ENCODE measurements around the gene TMEM178B. TPM values are rescaled to one million over a fixed set of nuclear protein-coding genes. Genes with fewer than 3 reads are reported as not detected.

TMEM178B gene
- polyA plus RNA-seq, 2 of the 4 experiments (the other 2 are of a cell fraction) = 0.88 to 0.93 TPM

GRCh38 chr7:141074162-141074991, 513 bp downstream of the TMEM178B start:
- ChIA-PET POLR2A (interaction anchor here (2.8 kb wide), 1 partner anchor 60 kb away, joined by 14 read pairs; the partner anchor contains the start of gene MRPS33), CTCF (no interaction called here)
- H3K4me2 ChIP-seq = peak overlapping the region; percentile 99
- WGBS (ENCODE audit: missing lambda C conversion rate) = 45% methylated on average over 12 of the region's 75 CpGs
- no peaks in the 10 kb centered on the region for H3K9me3 ChIP-seq
- H3K4me1 ChIP-seq = peaks cover 13% of the 10 kb centered on the region; the same call in 2 of the 3 replicates
- DNase-seq (ENCODE audit: low read depth in 1 of 2, low spot score in 1 of 2) (peak in 1 of 2 experiments; percentile 31), ATAC-seq (peak; percentile 46 to 70), FAIRE-seq (no peak)
- no peak for TF ChIP-seq USF2 (IDR thresholded peaks at IDR 0.05)
- no peak for TF ChIP-seq HDAC2 (IDR thresholded peaks at IDR 0.05)
- 0 out of 2 replicates have a peak, but pooled peaks have one; percentile 31 for TF ChIP-seq E2F6 (IDR thresholded peaks at IDR 0.05; ENCODE audit: borderline replicate concordance, low read depth)
- peak; percentile 26; the same call in 1 of the 2 replicates for TF ChIP-seq MAX (IDR thresholded peaks at IDR 0.05)
- 0 out of 2 replicates have a peak, but pooled peaks have one; percentile 53 for TF ChIP-seq RNF2 (IDR thresholded peaks at IDR 0.05; ENCODE audit: borderline replicate concordance, low read depth)
- H3K4me3 ChIP-seq = peak overlapping the region; percentile 65
- H3K27ac ChIP-seq = peak overlapping the region; percentile 47 to 75; a peak in 5 of 6 replicates

GRCh38 chr7:141074997-141075396, 1.1 kb downstream of the TMEM178B start:
- Histone ChIP-seq H3K27ac (no peak overlapping the region), H3K9me3 (no peaks in the 10 kb centered on the region), H3K4me2 (peak overlapping the region; percentile 99), H3K4me3 (peak overlapping the region; percentile 65), H3K4me1 (peaks cover 13% of the 10 kb centered on the region; the same call in 2 of the 3 replicates)
- CTCF ChIA-PET = no interaction called here
- TF ChIP-seq ZC3H11A (IDR thresholded peaks at IDR 0.05) (no peak), HDAC2 (IDR thresholded peaks at IDR 0.05) (no peak), CBX8 (IDR thresholded peaks at IDR 0.05) (no peak), USF2 (IDR thresholded peaks at IDR 0.05) (no peak), FOSB (CRISPR knock-in tag; IDR thresholded peaks at IDR 0.05) (no peak), CTCF (IDR thresholded peaks at IDR 0.05) (no peak), ZSCAN20 (CRISPR knock-in tag; IDR thresholded peaks at IDR 0.05) (no peak), RAD21 (conservative IDR thresholded peaks at IDR 0.05 in 1 of 2, IDR thresholded peaks at IDR 0.05 in 1 of 2) (no peak), MAFK (IDR thresholded peaks at IDR 0.05; ENCODE audit: partially characterized antibody) (no peak), CBX2 (IDR thresholded peaks at IDR 0.05; ENCODE audit: borderline replicate concordance, low read depth) (no peak), MYC (IDR thresholded peaks at IDR 0.05; ENCODE audit: borderline replicate concordance, low read length) (no peak), FOSL2 (IDR thresholded peaks at IDR 0.05) (no peak), FOSL2 (CRISPR knock-in tag; IDR thresholded peaks at IDR 0.05) (no peak), JUNB (IDR thresholded peaks at IDR 0.05) (no peak), KDM1A (IDR thresholded peaks at IDR 0.05; ENCODE audit: low read depth) (no peak), CEBPB (IDR thresholded peaks at IDR 0.05) (no peak), ZFP36 (IDR thresholded peaks at IDR 0.05; ENCODE audit: borderline replicate concordance, partially characterized antibody) (no peak), SMC3 (IDR thresholded peaks at IDR 0.05) (no peak), GATA3 (IDR thresholded peaks at IDR 0.05; ENCODE audit: borderline replicate concordance) (no peak)
- ATAC-seq = no peak
- POLR2A ChIA-PET = no interaction called here
- 41% methylated on average over 4 of the region's 4 CpGs for WGBS (ENCODE audit: missing lambda C conversion rate)
- no peak for DNase-seq (ENCODE audit: low read depth in 1 of 2, low spot score in 1 of 2)
- FAIRE-seq = no peak

Data from A549 (cell line).